ENCODE data around the gene ST6GAL1.
"Not testable (repeated sequence)": the region's sequence is repeated elsewhere in the genome, so short reads cannot be mapped to it uniquely, and the experiment has no call there.

ST6GAL1 gene

DNA sequence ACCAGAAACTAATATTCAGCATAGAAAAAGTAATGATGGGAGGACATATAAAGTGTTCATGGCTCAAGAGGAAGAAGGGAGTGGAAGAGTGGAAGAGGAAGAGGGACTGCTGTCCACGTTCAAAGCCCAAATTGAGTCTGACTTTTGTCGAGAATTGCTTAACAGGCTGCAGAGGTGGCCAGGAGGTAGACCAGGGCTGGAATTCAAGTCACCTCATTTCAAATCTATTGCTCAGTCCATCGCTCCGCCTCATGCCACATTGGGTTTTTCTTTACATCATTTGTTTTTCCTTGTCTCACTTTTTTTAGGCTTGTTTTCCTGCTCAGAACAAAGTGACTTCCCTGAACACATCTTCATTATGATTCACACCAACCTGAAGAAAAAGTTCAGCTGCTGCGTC is 112.0 kb downstream of the ST6GAL1 start:
- no peak for DNase-seq (ENCODE audit: low spot score)
- FAIRE-seq: no peak

DNA sequence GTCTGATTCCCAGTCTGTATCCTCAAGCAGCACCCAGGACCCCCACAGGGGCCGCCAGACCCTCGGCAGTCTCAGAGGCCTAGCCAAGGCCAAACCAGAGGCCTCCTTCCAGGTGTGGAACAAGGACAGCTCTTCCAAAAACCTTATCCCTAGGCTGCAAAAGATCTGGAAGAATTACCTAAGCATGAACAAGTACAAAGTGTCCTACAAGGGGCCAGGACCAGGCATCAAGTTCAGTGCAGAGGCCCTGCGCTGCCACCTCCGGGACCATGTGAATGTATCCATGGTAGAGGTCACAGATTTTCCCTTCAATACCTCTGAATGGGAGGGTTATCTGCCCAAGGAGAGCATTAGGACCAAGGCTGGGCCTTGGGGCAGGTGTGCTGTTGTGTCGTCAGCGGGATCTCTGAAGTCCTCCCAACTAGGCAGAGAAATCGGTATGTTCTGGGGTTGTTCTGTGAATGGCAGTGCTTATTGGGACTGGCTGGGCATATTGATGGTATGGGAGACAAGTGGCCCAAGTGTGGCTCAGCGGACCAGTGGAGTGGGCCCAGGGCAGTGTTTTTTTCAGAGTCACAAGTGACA is 112.6 kb downstream of the ST6GAL1 start:
- FAIRE-seq (no peak), DNase-seq (ENCODE audit: low spot score) (no peak)

DNA sequence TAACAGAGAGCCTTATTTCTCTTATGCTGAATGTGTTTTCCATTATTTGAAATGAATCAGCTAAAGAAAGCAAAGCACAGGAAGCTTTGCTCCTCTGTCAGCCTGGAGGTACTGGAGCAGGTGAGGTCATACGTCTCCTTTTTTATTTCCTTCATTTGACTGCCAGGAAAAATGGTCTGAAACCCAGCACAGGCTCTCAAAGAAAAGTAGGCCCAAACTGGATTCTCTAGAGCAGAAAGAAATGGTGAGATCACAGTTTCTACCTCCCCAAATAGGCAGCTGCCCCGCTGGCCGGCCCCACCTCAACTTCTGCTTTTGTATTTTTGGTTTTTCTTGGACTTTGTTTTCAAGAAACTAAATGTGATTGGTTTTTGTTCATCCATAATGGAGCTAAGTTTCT is 113.9 kb downstream of the ST6GAL1 start:
- DNase-seq (ENCODE audit: low spot score) (no peak), FAIRE-seq (no peak)

DNA sequence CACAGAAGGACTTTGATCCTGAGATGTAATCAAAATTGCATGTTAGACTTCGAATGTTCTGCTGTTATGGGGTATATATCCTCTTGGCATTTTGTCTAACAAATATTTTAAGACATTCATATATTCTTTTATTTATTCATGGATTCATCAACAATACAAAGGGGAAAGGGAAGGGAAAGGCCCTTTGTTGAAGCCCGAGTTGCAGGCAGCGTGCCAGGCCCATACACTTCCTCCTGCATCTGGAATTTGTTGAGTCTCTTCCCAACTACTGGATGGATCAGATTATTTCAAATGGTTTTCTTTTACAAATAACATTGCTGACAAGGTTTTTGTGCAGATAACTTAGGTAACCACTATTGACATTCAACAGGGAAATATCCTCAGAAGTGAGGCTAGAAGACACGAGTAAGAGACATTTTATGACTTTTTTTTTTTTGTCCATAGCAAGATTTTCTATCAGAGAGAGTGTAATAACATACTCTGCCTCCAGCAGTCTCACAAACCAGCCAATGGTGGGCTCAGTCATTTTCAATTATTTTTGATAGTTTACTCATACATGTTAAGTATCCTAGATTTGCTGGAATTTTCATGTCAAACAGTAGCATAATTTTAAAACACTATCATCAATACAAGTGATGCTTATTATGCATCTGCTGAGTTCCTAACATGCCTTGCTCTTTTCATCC is 114.7 kb downstream of the ST6GAL1 start:
- no peak for FAIRE-seq
- DNase-seq (ENCODE audit: low spot score): no peak

DNA sequence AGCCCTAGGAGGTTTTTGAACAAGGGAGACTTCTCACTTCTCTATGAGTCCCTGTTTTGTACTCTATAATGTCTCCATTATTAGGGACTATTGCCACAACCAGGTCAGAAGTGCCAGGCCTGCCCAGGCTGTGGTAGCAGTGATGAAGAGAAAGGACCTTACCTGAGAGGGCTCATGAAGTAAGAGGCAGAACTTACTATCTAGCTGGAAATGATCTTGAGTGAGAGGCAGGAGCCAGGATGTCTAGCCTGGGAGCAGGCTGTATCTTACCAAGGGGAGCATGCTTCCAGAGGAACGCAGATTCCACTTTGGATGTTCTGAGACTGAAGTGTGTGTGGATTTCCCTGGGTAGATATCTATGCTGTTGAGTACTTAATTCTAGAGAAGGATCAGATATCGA is 115.7 kb downstream of the ST6GAL1 start:
- FAIRE-seq: no peak
- no peak for DNase-seq (ENCODE audit: low spot score)

DNA sequence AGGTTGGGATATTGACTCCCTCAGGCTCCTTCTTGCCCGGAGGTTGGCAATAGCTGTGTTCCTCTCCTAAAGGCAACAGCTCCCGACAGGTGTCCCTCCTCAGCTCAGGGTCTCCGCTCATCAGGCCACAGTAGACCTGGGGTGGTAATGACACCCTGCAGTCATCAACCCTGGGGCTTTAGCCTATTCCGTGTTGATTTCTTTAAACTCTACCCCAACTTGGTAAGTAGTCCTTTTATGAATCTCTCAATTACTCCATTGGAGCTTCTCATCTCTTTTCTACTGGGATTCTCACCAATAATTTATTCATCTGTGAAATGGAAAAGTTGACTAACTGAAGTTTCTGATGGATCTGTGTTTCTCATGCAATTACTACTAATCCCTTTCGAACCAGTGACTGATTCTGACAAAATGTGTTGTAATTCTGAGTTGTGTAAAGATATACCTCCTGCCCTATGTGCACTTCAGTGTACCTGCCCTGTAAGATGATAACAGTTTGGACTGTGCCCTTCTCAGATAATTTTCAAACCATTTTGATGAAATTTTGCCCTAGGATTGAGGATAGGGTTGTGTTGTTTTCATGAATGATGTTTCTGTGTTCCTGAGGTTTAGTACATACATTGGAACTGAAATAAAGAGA is 119.3 kb downstream of the ST6GAL1 start:
- DNase-seq (ENCODE audit: low spot score): no peak
- no peak for FAIRE-seq

DNA sequence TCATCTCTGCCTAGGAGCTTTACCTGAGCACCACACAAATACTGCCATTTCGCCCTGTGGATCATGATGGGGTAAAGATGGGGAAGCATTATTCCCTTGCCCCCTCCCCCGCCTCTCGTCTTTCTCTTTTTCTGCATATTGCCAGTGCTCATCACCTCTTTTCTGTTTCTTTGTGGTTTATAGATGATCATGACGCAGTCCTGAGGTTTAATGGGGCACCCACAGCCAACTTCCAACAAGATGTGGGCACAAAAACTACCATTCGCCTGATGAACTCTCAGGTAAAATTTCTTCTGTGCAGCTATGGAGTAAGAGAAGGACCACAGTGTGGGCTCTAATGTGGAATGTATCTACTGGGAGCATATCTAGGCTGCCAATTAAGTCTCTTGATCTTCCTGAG is 120.7 kb downstream of the ST6GAL1 start:
- DNase-seq (ENCODE audit: low spot score) (no peak), FAIRE-seq (no peak)

DNA sequence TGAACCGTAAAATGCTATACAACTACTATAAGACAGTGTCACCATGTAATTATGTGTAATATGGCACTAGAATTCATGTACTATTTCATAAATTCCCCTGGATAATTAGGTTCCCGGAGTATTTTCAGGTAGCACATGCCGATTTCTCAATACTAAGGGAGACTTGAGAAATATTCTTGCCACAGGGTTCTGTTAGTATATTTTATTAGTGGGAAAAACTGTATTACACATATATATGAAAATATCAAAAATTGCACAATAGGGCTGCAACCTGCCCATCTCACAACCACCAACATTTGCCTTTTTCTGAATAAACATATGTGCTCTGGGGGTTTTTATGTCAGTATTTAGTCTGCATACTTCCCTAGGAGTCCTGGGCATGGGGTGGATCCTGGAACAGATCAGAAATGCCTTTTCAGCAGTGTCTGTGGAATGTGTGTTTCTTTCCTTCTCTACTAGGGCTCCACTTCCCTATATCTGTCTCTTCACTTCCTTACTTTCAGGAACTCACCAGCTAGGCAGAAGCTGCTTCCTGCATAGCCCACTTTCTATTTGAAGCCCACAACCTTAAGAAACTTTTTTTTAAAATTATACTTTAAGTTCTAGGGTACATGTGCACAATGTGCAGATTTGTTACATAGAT is 121.5 kb downstream of the ST6GAL1 start:
- no peak for DNase-seq (ENCODE audit: low spot score)
- FAIRE-seq: no peak

DNA sequence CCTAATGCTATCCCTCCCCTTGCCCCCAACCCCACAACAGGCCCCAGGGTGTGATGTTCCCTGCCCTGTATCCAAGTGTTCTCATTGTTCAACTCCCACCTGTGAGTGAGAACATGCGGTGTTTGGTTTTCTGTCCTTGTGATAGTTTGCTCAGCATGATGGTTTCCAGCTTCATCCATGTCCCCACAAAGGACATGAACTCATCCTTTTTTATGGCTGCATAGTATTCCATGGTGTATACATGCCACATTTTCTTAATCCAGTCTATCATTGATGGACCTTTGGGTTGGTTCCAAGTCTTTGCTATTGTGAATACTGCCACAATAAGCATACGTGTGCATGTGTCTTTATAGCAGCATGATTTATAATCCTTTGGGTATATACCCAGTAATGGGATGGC is 122.1 kb downstream of the ST6GAL1 start:
- DNase-seq (ENCODE audit: low spot score); FAIRE-seq: not testable (repeated sequence)

DNA sequence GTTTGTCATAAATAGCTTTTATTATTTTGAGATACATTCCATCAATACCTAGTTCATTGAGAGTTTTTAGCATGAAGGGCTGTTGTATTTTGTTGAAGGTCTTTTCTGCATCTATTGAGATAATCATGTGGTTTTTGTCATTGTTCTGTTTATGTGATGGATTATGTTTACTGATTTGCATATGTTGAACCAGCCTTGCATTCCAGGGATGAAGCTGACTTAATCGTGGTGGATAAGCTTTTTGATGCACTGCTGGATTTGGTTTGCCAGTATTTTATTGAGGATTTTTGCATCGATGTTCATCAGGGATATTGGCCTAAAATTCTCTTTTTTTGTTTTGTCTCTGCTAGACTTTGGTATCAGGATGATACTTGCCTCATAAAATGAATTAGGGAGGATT is 124.1 kb downstream of the ST6GAL1 start:
- not testable (repeated sequence) for FAIRE-seq; DNase-seq (ENCODE audit: low spot score)

DNA sequence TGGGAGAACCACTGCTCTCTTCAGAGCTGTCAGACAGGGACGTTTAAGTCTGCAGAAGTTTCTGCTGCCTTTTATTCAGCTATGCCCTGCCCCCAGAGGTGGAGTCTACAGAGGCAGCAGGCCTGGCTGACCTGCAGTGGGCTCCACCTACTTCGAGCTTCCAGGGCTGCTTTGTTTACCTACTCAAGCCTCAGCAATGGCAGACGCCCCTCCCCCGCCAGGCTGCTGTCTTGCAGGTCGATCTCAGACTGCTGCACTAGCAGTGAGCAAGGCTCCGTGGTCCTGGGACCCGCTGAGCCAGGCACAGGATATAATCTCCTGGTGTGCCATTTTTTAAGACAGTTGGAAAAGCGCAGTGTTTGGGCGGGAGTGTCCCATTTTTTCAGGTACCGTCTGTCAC is 127.5 kb downstream of the ST6GAL1 start:
- DNase-seq (ENCODE audit: low spot score): not testable (repeated sequence)

DNA sequence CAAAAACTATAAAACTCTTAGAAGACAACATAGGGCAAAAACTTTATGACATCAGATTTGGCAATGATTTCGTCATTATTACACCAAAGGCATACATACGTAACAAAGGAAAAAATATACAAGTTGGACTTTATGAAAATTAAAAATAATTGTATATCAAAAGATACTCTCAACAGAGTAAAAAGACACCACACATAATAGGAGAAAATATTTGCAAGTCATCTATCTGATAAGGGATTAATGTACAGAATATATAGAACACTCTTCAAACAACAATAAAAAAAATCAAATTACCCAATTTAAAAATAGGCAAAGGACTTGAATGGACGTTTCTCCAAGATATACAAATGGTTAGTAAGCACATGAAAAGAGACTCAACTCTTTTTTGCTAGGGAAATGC is 131.4 kb downstream of the ST6GAL1 start:
- no peak for DNase-seq (ENCODE audit: low spot score)
- FAIRE-seq: no peak

More for the DNA sequence above, 127.5 kb downstream of the ST6GAL1 start:
- not testable (repeated sequence) for FAIRE-seq

DNA sequence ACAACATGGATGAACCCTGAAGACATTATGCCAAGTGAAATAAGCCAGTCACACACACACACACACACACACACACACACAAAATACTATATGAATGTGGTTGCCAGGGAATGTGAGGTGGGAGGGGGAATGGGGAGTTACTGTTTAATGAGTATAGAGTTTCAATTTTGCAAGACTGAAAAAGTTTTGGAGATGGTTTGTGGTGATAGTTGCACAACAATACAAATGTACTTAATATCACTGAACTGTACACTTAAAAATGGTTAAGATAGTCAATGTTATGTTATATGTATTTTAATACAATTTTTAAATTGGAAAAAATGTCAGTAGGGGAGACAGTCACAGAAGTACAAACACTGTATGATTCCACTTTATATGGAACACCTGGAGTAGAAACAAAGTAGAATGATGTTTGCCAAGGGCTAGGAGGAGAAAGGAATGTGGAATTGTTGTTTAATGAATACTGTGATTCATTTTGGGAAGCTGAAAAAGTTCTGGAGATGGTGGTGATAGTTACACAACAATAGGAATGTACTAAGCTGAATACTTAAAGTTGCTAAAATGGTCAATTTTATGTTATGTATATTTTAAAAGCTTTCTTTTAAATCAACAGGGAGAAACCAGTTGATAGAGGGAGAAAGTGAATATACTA is 132.3 kb downstream of the ST6GAL1 start:
- no peak for FAIRE-seq
- DNase-seq (ENCODE audit: low spot score): no peak

DNA sequence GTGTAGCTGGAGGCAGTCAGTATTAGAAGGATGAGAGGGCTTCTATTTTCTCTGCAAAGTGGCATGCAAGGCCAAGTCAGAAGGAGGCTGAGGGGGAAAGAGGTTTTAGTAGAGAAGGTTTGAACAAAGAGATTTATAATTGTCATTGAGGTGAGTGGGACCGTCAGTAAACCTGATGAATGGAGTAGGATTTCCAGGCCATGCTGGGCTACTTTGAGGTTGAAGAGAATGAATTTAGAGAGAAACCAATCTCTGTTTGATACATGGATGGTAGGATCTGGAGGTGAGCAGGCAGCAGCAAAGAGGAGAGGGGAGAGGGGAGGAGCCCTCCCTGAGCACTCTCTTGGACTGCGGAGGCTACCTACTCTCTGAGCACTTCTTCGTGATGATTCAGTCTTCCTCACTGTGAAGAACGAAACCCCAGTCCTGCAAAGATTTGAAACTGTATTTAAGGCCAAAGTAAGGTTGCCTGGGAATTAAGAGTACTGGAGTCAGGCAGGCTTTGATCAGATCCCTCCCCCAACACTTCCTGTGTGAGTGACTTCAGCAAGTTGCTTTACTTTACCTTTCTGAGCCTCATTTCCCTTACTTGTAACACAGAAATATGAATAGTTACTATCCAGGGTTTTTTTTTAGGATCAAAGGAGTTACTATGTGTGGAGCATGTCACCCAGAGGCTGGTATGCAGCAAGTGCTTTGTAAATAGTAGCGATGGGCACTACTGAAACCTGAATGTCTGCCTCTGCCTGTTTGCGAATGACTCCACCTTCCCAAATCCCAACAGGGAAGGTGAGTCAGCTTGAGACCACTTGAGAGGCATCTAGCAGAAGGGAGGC is 133.2 kb downstream of the ST6GAL1 start:
- DNase-seq (ENCODE audit: low spot score) (peak; percentile 52), FAIRE-seq (no peak)

DNA sequence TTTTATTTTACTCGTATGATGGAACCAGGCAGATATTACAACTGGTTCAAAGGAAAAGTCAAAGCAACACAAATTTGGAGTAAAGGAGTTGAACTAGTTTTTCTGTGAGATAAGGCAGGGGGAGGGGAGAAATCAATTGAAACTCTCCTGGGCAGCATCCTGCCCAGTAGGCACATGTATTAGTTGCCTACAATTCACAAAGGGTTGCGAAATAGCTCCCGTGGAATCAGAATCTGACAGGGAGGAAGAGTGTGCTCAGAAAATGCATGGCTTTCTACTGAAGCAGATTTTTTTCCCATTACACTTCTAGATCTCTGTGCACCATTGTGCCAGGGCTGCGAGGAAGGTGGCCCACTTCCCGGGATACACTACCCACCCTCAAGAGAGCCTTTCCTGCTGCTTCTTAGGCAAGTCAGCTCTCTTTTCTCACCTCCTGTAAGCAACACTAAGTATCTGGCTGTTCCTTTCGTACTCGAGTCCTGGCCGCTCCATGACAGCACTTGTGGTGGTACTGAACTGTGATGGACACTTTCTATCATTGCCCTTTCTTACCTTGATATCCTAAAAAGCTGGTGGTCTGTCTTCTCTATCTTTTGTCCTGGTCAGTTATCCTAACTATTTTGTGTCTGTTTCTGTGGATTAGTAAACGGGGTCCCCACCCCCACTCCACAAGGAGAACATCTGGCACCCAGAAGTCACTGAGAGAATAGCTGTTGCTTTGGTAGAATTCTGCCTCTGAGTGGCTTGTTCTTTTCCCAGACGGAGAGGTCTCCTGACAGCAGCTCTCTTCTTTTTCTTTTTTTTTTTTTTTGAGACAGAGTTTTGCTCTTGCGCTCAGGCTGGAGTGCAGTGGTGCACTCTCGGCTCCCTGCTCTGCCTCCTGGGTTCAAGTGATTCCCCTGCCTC is 134.1 kb downstream of the ST6GAL1 start:
- DNase-seq (ENCODE audit: low spot score) (peak; percentile 37), FAIRE-seq (no peak)

DNA sequence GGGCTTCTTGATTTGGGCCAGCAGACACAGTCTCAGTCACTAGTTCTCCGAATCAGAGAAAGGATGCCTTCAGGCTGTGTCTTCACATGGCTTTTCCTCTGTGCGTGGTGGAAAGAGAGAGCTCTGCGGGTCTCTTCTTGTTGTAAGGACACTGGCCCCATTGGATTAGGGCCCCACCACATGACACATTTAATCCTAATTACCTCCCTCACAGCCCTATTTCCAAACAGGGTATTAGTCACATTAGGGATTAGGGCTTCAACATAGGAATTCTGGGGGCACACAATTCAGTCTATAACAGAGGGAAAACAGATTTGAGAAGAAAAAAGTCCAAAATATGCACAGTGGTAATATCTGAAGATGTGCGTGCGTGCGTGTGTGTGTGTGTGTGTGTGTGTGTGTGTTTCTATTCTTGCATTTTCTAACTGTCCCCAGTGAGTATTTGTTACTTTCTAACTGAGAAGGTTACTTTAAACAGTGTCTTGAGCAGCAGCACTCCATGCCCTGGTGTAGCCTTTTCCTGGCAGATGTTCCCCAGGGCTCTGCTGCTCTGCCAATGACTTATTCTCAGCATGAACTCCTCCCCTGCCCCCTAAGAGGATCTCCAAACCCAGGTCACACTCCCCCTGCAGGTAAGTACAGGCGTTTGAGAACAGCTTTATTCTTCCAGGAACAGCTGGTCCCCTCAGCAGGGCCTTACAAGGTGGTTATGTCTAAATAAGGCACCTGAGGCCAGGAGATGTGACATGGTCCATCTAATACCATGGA is 136.1 kb downstream of the ST6GAL1 start:
- FAIRE-seq (no peak), DNase-seq (ENCODE audit: low spot score) (peak; percentile 25)

DNA sequence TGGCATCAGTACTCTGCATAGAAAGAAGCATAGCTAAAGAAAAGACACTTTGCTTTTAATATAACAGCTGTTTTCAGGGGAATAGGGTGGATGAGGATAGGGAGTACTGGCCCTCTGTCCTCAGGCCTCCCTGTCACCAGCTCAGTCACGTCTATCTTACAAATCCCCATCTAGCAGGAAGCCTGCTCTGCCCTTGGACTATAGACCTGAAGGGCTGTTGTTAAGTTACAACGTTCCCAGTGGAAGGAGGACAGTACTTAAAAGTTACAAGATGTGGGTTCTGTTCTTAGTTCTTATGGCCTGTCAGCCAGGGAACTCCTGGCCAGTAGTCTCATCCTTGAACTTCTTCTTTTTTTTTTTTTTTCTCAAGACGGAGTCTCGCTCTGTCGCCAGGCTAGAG is 138.5 kb downstream of the ST6GAL1 start:
- no peak for FAIRE-seq

DNA sequence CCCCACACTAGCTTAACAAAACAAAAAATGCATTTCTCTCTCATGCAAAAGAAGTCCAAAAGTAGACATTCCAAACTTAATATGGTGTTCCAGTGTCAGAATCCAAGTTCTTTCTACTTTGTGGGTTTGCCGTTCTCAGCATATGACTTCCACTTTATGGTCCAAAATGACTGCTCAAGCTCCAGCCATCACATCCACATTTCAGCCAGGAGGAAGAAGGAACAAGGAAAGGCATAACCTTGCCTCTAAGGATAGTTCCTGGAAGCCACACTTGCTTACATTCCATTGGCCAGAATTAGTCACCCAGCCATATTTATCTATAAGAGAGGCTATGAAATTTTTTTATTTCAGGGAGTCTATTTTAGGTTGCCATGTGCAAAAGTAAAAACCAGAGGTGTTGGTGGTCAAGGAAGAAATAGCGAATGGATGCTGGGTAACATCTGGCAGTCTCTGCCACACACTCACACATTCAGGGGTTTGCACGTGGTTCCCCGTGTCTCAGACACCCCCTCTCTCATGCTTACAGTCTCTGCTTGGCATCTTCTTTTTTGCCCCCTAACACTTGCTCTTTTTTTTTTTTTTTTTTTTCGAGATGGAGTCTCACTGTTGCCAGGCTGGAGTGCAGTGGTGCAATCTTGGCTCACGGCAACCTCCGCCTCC is 139.7 kb downstream of the ST6GAL1 start:
- FAIRE-seq: no peak

More for the DNA sequence above, 138.5 kb downstream of the ST6GAL1 start:
- DNase-seq (ENCODE audit: low spot score): no peak

DNA sequence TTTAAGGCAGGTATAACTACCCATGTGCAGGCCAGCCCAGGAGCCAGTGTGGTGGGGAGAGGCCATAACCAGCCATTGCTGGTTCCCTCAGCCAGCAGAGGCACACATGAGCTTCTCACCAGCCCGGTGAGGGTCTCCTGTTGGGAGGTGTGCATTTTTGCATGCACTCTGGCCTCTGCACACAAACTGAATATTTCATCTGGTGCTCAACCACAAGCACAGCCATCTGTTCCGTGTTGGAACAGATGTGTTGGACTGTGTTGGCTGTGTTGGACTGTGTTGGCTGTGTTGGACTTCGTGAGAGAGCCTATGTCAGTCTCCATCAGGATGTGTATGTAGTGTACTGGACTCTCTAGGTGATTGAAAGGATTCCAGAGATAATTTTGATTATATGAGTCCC is 141.8 kb downstream of the ST6GAL1 start:
- no peak for FAIRE-seq
- DNase-seq (ENCODE audit: low spot score): no peak

More for the DNA sequence above, 139.7 kb downstream of the ST6GAL1 start:
- no peak for DNase-seq (ENCODE audit: low spot score)

Measured in urothelium cell line (cell line).